ENCODE measurements around the gene HOXC4. TPM values are rescaled to one million over a fixed set of nuclear protein-coding genes. Genes with fewer than 3 reads are reported as not detected.

Gene HOXC4
- total and polyA plus RNA-seq, 2 of the 8 experiments (the other 6 are each of a cell fraction or from before 2014, with no cell fraction given), result not detected

DNA sequence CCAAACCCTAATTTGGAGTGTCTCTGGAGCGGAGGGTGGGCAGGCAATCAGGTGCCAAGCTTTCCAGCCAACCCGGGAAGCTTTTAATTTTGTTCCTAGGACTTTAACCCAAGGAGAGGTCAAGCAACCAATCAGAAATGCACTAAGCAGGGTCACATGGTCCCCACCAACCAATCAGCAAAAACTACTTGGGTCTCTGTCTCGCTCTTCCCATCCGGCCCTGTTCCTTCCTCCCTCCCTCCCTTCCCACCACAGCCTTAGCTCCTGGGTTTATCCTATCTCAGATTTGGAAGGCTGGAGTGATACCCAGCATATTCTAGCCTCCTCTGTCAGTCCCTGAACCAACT, 13.5 kb upstream of the HOXC4 start:
- no peak overlapping the region for H4K91ac ChIP-seq (replicated peaks; ENCODE audit: insufficient read length, low read length)
- H3K79me1 ChIP-seq (ENCODE audit: low read depth, low read length), result no peaks in the 10 kb centered on the region
- H3K4me3 ChIP-seq (ENCODE audit: extremely low read depth in 1 of 4, insufficient read depth in 2 of 4, low read depth in 3 of 4, low read length in 4 of 4), result no peak overlapping the region
- H2BK12ac ChIP-seq (ENCODE audit: low read depth, low read length), result no peak overlapping the region
- H2AFZ ChIP-seq (ENCODE audit: low read length), result no peak overlapping the region
- WGBS, 2 experiments (ENCODE audit: extremely low coverage in 1 of 2, insufficient coverage in 1 of 2, insufficient read length in 1 of 2, insufficient replicate concordance in 2 of 2, low coverage in 1 of 2, low lambda C conversion rate in 2 of 2, missing lambda C conversion rate in 1 of 2), result 65% methylated on average over 4 of the region's 4 CpGs; no CpG with 5 or more reads in 1 of the 2 experiments
- no peak overlapping the region for H2AK5ac ChIP-seq (ENCODE audit: low read depth, low read length)
- H3K9ac ChIP-seq (replicated peaks in 1 of 4; ENCODE audit: extremely low read depth in 1 of 4, low read depth in 3 of 4, low read length in 3 of 4), result no peak overlapping the region
- no peak overlapping the region for H3K56ac ChIP-seq (replicated peaks; ENCODE audit: insufficient read length, low read depth, low read length)
- H2BK120ac ChIP-seq (replicated peaks; ENCODE audit: low read depth, low read length), result no peak overlapping the region
- no peak for TF ChIP-seq TBP (IDR thresholded peaks at IDR 0.05; ENCODE audit: low read depth, low read length)
- TF ChIP-seq, protein P1, sequence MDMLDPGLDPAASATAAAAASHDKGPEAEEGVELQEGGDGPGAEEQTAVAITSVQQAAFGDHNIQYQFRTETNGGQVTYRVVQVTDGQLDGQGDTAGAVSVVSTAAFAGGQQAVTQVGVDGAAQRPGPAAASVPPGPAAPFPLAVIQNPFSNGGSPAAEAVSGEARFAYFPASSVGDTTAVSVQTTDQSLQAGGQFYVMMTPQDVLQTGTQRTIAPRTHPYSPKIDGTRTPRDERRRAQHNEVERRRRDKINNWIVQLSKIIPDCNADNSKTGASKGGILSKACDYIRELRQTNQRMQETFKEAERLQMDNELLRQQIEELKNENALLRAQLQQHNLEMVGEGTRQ (IDR thresholded peaks at IDR 0.05; ENCODE audit: low read length), result peak; percentile 60
- ChIA-PET POLR2A (ENCODE audit: partially characterized antibody) (no interaction called here), CTCF (ENCODE audit: partially characterized antibody) (interaction anchor here (1.8 to 20.0 kb wide), 5 partner anchors 8 to 293 kb away, joined by 4 to 339 read pairs (median 9); partner anchors contain the start of genes HOXC5 and SMUG1)
- H3K23ac ChIP-seq (ENCODE audit: insufficient read length), result no peak overlapping the region
- no peak overlapping the region for H2BK20ac ChIP-seq (ENCODE audit: low read length)
- no peaks in the 10 kb centered on the region for H3K23me2 ChIP-seq (ENCODE audit: low read depth, low read length)
- H3K4ac ChIP-seq (replicated peaks; ENCODE audit: insufficient read length, low read depth, low read length), result no peak overlapping the region
- DNase-seq (ENCODE audit: low read depth in 1 of 2, low spot score in 2 of 2) (no peak), FAIRE-seq (no peak)
- no peak overlapping the region for H3K18ac ChIP-seq (ENCODE audit: extremely low read depth, low read length)
- H3K14ac ChIP-seq (ENCODE audit: insufficient read length), result no peak overlapping the region
- no peak overlapping the region for H3K27ac ChIP-seq (ENCODE audit: low read depth, low read length)
- H4K20me1 ChIP-seq (replicated peaks in 1 of 2; ENCODE audit: control insufficient read depth in 1 of 2, insufficient read depth in 2 of 2, low read length in 2 of 2), result peaks cover 9 to 18% of the 10 kb centered on the region in 2 experiments
- H2BK15ac ChIP-seq (ENCODE audit: low read length), result no peak overlapping the region
- no peak overlapping the region for H2BK5ac ChIP-seq (ENCODE audit: low read depth, low read length)
- no peak overlapping the region for H4K5ac ChIP-seq (ENCODE audit: insufficient read length, low read depth, low read length)
- H3K9me3 ChIP-seq (ENCODE audit: insufficient read depth in 2 of 2, low read depth in 1 of 2, low read length in 1 of 2), result no peaks in the 10 kb centered on the region; a peak in 2 of 4 replicates
- no peaks in the 10 kb centered on the region; a peak in 1 of 7 replicates for H3K4me1 ChIP-seq (replicated peaks in 1 of 4; ENCODE audit: control insufficient read depth in 3 of 4, insufficient read depth in 4 of 4, low read length in 3 of 4)
- H3K79me2 ChIP-seq (ENCODE audit: control insufficient read depth in 1 of 2, insufficient read depth in 2 of 2, low read length in 2 of 2), result no peaks in the 10 kb centered on the region
- no peaks in the 10 kb centered on the region; a peak in 1 of 8 replicates for H3K36me3 ChIP-seq (ENCODE audit: control insufficient read depth in 2 of 4, insufficient read depth in 4 of 4, low read length in 3 of 4)
- H4K8ac ChIP-seq (ENCODE audit: extremely low read depth, insufficient read depth, low read length), result no peak overlapping the region
- no peak overlapping the region for H3K4me2 ChIP-seq (ENCODE audit: insufficient read depth in 1 of 2, low read depth in 2 of 2, low read length in 2 of 2)
- H3K27me3 ChIP-seq (replicated peaks in 1 of 4; ENCODE audit: control insufficient read depth in 3 of 4, extremely low read depth in 1 of 4, insufficient read depth in 3 of 4, low read length in 3 of 4), result peaks cover 95 to 100% (median 99%) of the 10 kb centered on the region in 4 experiments

All from H1 (cell line).